ENCODE measurements around the gene RFLNA.

The RFLNA gene

DNA sequence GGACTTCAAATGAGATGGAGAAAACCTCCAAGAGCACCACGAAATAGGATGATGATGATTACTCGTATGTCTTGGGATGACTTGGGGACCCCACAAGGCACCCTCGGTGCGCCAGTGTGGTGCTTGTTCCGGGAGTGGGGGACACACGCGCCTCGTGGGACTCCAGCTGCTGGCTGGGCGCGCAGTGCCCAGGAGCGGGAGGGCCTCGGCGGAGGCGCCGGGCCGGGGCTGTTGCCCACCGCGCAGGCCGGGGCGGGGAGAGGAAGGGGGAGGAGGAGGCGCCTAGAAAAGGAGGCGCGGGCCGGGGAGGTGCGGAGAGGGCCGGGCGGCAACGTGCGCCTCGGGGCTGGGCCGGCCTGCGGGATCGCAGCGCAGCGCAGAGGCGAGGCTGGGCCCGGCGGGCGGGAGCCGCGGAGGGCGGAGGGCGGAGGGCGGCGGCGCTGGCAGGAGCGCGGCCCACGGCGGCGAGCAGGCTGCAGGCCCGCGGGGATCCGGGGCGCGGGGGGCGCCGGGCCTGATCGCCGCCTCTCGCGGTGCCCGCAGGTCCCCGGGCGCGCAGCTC is at the start of gene RFLNA:
Gene RFLNA (plus strand): TSS at position 314 of the 562 bp plus-strand sequence. CDS start 337 bp downstream, outside the sequence.
- DNase-seq (ENCODE audit: low spot score): peak; percentile 84

GRCh38 chr12:124247331-124247730 is 47.6 kb upstream of the RFLNA start:
- no peak for DNase-seq (ENCODE audit: low spot score)

DNA sequence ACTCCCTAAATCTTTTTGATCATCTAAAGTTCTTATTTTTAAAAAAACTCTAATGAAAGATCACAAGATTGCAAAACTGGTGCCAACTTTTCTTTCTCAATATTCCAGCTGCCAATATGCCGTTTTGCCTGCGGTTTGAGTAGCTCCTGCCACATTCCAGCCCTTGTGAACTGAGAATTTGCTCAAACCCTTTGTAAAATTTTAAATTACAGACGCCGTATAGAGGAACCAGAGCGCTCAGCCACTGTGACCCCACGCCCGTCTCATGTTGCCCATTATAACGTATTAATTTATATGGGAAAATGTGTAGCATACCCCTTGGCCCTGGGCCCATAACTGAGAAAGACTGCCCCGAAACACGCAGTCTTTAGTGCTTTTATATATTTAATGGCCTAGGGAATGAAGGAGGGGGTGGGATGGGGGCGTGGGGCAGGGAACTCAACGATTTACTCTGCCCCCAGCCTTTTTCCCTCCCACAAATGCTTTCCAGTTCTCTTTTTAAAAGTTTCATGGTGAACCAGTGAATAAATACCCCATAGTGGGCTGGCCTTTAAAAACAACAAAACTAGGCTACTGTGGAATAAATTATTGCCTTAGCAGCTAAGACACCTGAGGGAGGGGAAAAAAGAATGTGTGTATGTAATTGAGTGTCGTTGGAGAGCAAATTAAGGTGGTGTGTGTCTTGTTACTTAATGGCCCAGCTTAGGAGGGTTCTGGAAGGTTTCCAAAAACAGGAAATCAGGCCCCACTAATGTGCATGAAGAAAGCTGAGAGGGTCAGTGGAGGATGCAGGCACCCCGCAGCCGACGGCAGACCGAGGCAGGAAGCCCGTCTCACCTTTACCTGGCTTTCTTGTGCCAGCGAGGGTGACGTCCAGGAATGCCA is 45.7 kb upstream of the RFLNA start:
- no peak for DNase-seq (ENCODE audit: low spot score)

- no peak for DNase-seq (ENCODE audit: low spot score)
Observed at GRCh38 chr12:124251186-124251585, 43.7 kb upstream of the RFLNA start.

DNA sequence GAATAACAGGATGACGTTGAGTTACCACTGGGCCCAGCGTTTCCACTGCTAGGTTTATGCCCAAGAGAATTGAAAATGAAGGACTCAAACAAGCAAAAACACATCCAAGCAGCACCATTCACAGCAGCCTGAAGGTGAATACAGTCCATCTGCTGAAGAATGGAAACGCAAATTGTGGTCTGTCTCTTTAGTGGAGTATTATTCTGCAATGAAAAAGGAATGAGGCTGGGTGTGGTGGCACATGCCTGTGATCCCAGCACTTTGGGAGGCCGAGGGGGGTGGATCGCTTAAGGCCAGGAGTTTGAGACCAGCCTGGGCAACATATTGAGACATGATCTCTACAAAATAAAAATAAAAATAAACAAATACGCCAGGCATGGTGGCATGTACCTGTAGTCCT is 41.9 kb upstream of the RFLNA start:
- DNase-seq (ENCODE audit: low spot score): no peak

- DNase-seq (ENCODE audit: low spot score): no peak
Observed at GRCh38 chr12:124254126-124254525, 40.8 kb upstream of the RFLNA start.

DNA sequence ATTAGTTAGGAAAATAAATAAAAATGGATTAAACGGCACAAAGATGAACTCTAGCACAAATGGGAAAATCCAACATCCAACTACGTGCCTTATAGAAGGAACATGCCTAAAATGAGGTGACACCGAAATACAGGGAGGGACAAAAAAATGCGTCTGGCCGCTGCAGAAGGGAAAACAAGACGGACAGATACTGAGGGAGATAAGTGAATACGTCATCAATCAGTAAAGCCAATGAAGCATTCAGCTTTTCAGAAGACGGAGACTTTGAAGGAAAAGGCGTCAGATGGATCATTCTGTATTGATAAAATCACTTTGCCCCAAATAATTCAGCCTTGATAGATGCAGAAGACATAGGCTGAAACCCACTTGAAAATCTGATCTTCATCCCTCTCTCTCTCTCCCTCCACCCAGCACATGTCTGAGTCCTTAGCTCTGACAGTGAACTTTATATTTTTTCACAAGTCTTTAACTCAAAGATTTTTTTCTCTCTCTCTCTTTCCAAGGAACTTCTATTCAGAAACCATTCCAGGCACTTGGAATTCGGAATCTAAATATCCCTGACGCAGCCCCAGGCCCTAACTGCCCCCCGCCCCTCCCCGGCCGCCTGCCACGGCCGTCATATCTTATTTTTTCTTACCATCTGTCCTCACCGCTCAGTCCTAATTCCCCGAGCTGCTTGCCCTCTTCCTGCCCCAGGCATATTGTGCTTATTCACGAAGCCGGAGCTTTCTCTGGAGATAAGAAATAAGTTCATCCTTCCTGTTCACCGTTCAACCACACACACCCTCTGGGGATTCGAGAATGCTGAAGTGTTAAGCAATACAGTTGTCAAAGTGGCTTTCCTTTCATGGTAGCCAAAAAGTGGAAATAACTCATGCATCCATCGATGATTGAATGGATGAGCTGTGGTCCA is 35.5 kb upstream of the RFLNA start:
- no peak for DNase-seq (ENCODE audit: low spot score)

GRCh38 chr12:124261885-124262284 is 33.0 kb upstream of the RFLNA start:
- no peak for DNase-seq (ENCODE audit: low spot score)

DNA sequence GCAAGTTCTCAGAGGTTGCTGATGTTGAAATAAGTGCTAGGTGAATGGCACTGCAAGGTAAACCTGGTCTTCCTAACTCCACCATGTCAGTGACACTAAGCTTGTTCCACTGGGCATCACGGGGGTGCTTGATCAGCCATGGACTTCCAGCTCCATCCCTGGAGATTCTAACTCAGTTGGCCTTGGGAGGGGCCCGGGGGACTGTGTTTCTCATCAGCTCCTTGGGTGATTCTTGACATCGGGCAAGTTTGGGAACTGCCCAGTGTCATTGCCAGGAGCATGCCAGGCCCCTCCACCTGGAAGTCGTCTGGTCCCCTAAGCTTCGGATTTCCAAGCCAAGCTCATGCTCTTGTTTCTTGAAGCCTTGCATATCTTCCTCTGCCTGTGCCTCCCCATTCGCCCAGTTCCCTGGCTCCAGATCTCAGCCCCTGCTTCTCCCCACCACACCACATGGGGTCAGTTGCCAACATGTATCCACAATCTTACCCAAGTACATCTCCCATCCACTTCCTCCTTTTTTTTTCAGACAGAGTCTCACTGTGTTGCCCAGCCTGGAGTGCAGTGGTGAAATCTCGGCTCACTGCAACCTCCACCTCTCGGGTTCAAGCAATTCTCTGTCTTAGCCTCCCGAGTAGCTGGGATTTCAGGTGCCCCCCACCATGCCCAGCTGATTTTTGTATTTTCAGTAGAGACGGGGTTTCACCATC is 30.7 kb upstream of the RFLNA start:
- DNase-seq (ENCODE audit: low spot score): no peak

DNA sequence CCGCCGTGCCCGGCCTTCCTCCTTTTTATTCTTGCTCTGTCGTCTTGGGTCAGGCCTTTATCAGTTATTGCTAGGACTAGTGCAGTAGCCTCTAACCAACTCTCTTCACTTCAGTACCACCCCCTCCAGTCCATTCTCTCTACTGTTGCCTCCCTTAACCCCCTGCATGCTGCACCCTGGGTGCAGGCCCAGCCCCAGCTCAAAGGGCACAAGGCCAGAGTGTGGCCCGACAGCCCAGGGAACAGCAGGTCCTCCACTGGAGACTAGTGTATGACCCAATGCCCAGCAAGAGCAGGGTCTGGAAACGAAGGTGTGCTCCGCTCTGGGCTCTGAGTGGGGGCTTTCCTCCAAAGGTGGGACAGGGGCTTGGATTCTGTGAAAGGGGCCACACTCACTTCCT is 30.0 kb upstream of the RFLNA start:
- DNase-seq (ENCODE audit: low spot score): no peak

- no peak for DNase-seq (ENCODE audit: low spot score)
Observed at GRCh38 chr12:124267205-124267778, 27.6 kb upstream of the RFLNA start.

DNA sequence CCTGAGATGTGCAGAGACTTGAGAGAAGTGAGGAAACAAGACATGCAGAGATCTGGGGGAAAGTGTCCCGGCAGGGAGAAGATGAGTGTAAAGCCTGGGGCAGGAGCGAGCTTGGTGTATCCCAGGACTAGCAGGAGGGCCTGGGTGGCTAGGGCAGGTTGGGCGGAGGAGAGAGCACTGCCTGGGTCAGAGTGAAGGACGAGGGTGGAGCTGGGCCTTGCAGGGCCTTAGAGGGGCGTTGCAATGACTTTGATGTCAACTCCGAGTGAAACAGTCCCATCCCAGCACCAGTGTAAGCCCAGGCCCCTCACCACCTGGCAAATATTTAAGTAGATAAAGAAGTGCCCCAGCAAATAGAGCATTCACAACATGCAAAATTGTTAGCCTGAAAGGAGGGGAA is 24.2 kb upstream of the RFLNA start:
- no peak for DNase-seq (ENCODE audit: low spot score)

DNA sequence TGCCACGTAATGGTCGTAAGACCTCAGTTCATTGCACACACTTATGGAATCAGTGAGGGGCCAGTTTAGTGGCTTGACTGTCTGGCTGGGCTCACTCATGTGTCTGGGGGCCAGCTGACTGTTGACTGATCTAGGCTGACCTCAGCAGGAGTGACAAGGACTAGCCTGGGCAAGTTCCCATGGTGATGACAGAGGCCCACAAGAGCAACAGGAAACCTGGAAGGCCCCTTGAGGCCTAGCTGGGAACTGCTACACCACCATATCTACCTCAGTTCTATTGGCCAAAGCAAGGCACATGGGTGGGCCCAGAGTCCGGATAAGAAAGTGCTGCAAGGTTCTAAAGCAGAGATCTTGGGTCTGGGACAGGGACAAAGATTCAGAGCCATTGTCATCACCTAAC is 21.3 kb upstream of the RFLNA start:
- DNase-seq (ENCODE audit: low spot score): no peak

- no peak for DNase-seq (ENCODE audit: low spot score)
Observed at GRCh38 chr12:124276337-124276736, 18.6 kb upstream of the RFLNA start.

GRCh38 chr12:124277394-124278241 is 17.3 kb upstream of the RFLNA start:
- DNase-seq (ENCODE audit: low spot score): no peak

DNA sequence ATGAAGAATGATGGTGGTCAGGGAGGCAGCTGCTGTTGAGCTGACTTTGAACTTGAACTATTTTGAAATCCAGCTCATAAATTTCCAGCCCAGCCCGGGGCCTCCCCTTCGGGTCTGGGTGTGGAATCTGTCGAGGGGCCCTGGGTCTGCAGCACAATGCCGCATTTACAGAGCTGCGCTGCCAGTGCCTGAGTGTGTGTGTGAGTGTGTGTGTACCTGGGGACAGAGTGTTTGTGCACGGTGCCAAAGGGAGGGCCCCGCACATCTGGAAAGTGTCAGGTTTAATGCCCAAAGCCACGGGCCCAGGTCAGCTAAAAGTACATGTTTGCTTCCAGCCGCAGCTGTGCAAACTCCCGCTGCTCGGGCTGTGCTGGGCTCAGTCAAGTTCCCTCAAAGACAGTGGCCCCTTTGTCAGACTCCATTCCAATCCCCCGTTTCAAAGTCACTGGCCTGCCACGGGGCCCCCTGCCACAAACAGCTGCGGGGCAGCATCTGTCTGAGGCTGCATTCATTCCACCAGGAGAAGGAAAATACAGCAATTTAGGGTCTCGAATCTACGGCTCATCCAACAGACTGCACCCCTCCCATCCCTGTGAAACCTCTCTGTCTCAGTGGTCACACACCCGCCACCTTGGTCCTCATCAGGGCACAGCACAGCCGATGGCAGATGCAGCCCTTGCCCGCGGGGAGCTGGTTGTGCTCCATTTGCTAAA is 16.3 kb upstream of the RFLNA start:
- DNase-seq (ENCODE audit: low spot score): no peak

DNA sequence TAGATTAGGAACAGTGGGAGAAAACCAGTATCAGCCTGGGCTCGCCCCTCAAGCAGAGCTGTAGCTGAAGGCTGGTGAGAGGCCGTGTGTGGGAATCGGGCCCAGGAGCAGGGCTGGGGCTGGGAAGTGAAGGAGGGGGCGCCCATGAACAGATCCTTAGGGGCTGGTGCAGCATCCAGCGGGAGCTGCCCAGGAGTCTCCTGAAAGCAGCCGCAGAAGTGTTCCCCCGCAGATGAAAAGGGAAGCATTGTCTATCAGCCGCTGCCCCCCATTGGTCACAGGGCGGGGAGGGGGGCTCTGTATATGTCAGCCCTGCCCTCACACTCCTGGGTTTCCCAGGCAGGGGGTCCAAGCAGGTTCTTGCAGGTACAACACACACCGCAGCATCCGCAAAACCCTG is 15.6 kb upstream of the RFLNA start:
- no peak for DNase-seq (ENCODE audit: low spot score)

DNA sequence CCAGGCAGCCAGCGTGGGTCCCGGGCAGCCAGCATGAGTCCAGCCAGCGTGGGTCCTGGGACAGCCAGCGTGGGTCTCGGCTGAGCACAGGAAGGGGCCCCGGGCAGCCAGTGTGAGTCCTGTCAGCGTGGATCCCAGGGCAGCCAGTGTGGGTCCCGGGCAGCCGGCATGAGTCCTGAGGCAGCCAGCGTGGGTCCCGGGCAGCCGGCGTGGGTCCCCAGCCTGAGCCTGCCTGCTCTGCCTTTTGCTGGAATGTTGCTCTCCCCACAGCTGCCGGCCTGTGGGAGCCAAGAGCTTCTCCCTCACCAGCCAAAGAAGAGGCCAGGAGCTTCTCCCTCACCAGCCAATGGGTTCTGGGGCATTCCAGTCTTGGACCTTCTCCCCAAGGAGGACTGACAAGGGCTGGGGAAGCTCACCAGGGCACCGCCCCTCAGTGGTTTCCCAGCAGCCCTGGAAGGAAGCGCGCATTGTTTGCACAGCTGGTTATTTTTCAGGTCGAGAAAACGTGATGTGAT is 15.0 kb upstream of the RFLNA start:
- DNase-seq (ENCODE audit: low spot score): no peak

DNA sequence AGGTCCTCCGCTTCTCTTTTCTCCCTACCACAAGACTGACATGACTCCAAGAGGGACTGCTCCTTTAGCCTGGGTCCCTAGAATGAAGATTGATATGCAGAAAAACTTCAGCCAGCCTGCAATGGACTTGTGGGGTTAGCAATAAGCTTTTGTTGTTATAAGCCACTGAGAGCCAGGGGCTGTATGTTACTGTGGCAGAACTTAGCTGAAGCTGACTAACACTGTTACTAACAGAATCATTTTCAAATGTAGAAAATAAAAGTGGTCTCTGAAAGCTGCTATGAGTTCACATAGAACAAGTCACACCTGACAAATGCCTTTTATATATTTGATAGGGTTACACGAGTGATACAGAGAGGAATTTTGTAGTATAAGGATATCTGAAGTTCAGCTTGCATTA is 13.6 kb upstream of the RFLNA start:
- DNase-seq (ENCODE audit: low spot score): no peak

GRCh38 chr12:124282287-124282686 is 12.6 kb upstream of the RFLNA start:
- DNase-seq (ENCODE audit: low spot score): no peak
